GM12873 (cell line): Measurements from ENCODE around the gene PSMD1.

Experiments used
- TF ChIP-seq, protein P1 (sequence below): IDR thresholded peaks from 2 replicates; pipeline ENCODE4 v1.5.1; 2012; ENCODE audit warnings: low read depth, mild to moderate bottlenecking, moderate library complexity, low read length, control low read depth; ENCODE audit not compliant: insufficient read depth; ENCODE audit errors: missing control alignments

Gene PSMD1

GRCh38 chr2:231056453-231057416 is at the start of gene PSMD1:
TSS of gene PSMD1 (plus strand) at chr2:231056867. CDS start at chr2:231057026, 159 bp downstream.
- TF ChIP-seq, protein P1, sequence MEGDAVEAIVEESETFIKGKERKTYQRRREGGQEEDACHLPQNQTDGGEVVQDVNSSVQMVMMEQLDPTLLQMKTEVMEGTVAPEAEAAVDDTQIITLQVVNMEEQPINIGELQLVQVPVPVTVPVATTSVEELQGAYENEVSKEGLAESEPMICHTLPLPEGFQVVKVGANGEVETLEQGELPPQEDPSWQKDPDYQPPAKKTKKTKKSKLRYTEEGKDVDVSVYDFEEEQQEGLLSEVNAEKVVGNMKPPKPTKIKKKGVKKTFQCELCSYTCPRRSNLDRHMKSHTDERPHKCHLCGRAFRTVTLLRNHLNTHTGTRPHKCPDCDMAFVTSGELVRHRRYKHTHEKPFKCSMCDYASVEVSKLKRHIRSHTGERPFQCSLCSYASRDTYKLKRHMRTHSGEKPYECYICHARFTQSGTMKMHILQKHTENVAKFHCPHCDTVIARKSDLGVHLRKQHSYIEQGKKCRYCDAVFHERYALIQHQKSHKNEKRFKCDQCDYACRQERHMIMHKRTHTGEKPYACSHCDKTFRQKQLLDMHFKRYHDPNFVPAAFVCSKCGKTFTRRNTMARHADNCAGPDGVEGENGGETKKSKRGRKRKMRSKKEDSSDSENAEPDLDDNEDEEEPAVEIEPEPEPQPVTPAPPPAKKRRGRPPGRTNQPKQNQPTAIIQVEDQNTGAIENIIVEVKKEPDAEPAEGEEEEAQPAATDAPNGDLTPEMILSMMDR, result peak; percentile 97

DNA sequence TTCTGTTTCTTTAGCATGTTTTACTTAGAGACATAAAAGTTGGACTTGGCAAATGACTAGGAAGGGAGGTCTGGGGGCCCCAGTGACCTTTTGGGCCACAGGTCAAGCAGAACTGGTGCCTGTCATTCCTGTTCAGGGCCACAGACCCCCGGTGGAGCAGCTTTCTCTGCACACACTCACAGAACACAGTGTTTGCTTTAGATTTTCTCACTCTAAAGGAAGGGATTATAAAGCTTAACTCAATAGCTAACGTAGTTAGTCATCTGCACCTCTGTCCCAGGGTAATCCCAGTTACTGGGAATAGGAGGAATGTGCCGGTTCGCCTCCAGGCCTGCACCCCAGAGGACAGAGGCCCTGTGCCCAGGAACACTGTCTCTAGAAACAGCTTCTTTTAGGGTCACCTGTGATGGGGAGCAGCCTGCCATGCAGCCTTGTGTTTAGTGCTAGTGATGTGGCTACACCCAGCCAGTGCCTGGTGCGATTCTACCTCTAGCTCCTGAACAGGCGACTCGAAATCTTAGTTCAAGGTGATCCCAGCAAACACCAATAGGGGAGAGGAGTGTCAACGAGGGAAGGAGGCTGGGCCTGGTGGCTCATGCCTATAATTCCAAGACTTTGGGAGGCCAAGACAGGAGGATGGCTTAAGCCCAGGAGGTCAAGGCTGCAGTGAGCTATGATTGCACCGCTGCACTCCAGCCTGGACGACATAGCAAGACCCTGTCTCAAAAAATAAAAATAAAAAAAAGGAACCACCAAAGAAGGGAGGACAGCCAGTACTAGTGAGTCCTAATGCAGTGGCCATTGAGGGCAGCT is 49.2 kb upstream of the PSMD1 start:
- TF ChIP-seq, protein P1, result no peak

- TF ChIP-seq, protein P1, result no peak
Observed at GRCh38 chr2:231008131-231008530, 48.5 kb upstream of the PSMD1 start.

DNA sequence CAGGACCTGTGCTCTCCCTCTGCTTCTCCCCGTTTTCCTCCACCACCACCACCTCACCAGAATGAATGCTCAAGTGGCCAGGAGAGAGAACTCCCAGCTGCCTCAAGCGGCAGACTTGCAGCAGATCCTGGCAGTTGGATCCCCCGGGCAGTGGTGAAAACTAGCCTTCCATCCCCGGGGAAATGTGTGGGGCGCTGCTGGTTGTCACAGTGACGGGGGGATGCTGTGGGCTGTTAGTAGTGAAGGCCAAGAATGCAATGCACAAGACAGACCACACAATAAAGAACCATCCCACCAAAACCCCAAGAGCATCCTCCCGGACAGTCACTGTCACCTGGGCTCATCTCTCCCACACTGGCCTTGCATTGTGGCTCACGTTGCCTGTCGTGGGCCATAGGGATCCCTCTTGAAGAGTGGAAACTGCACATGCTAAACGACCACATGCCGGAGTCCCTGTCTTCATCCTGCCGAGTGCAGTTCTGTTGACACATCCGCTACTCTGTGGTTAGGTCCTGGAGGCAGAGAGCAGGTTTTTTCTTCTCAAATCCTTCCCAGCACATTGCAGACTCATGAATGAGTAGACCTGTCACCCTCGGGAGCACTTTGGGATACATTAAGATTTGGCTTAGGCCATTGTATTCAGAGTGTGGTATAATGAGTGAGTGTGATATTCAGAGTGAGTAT is 47.3 kb upstream of the PSMD1 start:
- TF ChIP-seq, protein P1, result no peak

DNA sequence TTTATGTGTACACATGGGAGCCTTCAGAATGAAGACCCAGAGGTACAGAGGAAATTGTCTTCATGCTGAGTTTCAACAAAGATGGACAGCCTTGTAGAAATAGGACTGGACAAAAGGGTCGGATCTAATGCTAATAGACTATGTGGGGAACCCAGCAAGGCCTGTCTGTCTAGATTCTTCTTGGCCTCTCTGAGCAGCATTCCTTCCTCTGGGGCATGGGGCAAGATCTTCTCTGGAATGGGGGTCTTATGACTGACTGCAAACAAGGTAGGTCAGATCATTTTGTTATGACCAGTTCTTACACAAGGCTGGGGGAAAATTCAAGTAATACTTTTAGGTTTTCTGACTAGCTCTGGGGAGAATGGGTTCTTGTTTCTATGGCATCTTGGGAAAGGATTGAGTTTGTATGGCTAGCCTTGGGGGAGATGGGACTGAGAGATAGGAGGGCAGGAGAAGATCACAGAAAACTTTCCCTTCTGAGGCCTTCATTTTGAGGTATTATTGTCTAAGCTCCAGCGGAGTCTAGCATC is 46.4 kb upstream of the PSMD1 start:
- TF ChIP-seq, protein P1, result no peak

DNA sequence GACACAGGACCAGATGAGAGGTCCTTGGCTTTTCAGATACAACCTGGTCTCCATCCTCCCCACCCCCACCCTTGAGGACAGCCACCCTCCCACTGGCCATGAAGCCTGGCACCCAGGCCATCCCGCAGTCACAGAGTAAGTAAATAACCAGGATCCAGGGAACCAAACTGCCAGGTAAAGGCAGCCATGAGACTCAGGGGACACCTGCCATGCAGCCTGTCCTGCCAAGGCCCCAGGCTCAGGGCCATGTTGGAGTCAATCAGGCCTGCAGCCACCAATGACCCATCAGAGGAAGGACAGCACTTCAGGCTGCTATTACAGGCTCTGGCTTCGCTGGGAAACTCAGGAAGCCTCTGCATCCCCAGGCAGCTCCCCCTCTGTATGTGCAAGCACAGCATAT is 45.1 kb upstream of the PSMD1 start:
- TF ChIP-seq, protein P1, result no peak
